Endothelial cell of umbilical vein (primary cell): ENCODE measurements around the gene PIK3R6. TPM values are rescaled to one million over a fixed set of nuclear protein-coding genes. Genes with fewer than 3 reads are reported as not detected.

ENCODE experiments used
- BruUV-seq: library from RNA; stranded (reverse); fragments of 400-500 nt; replicated peaks from 2 replicates; lab custom pipeline; 2021; lab: Mats Ljungman, UMichigan
- CTCF ChIA-PET: fragments of 300-600, 350-600 bp; sonication (Branson Sonifier 250); formaldehyde crosslinking; loops from one replicate; lab custom pipeline; 2021; ENCODE audit warnings: antibody characterized with exemption, inconsistent platforms; lab: Charles Lee
- POLR2A ChIA-PET: fragments of 300-600, 350-600 bp; sonication (Branson Sonifier 250); formaldehyde crosslinking; loops from one replicate; lab custom pipeline; 2021; ENCODE audit warnings: antibody characterized with exemption, inconsistent platforms; lab: Charles Lee
- DNase-seq: peaks from one replicate; pipeline ENCODE4 v3.0.0-alpha.2; 2011; ENCODE audit warnings: low read depth, low spot score
- FAIRE-seq: peaks from 2 replicates; lab custom pipeline; 2011; peaks lifted over from hg19 to GRCh38; lab: Jason Lieb, UNC
- H2AFZ ChIP-seq: 2 replicates; pipeline ENCODE4 v1.6.0; 2012; ENCODE audit warnings: low read depth, low read length, control low read depth, inconsistent platforms
- H3K27ac ChIP-seq: 2 replicates; pipeline ENCODE4 v1.5.1; 2011; ENCODE audit warnings: low read depth, mild to moderate bottlenecking, control low read depth, low read length, moderate library complexity; ENCODE audit not compliant: insufficient read depth
- H3K27me3 ChIP-seq, 2 experiments: 2 replicates each; pipeline versions ENCODE4 v1.6.0 to v1.6.1; 2011; ENCODE audit warnings: low read length in 2 of 2, mixed read lengths in 1 of 2; ENCODE audit not compliant: control insufficient read depth in 2 of 2, insufficient read depth in 2 of 2
- H3K36me3 ChIP-seq, 2 experiments: 2 replicates in 1 of 2; 3 replicates in 1 of 2; pipeline ENCODE4 v1.5.1; 2011; ENCODE audit warnings: low read length in 2 of 2, mild to moderate bottlenecking in 1 of 2, moderate library complexity in 1 of 2; ENCODE audit not compliant: control insufficient read depth in 2 of 2, insufficient read depth in 2 of 2; ENCODE audit errors: extremely low read depth in 1 of 2
- H3K4me1 ChIP-seq: 3 replicates; pipeline ENCODE4 v1.5.1; 2011; ENCODE audit warnings: mild to moderate bottlenecking, low read length; ENCODE audit not compliant: control insufficient read depth, insufficient read depth; ENCODE audit errors: extremely low read depth
- H3K4me2 ChIP-seq: 2 replicates; pipeline ENCODE4 v1.6.1; 2011; ENCODE audit warnings: low read length, control low read depth, mixed read lengths; ENCODE audit not compliant: insufficient read depth
- H3K4me3 ChIP-seq, 3 experiments: fragments of 200-600 bp in 1 of 3; sonication (generic), shearing (Covaris generic) in 1 of 3; replicated peaks in 1 of 3; 2 replicates each; pipeline ENCODE4 v1.5.1; 2011 to 2016; ENCODE audit warnings: control low read depth in 3 of 3, low read length in 3 of 3, mild to moderate bottlenecking in 2 of 3, inconsistent platforms in 1 of 3, low read depth in 1 of 3, moderate library complexity in 1 of 3; ENCODE audit not compliant: insufficient read depth in 1 of 3
- H3K79me2 ChIP-seq: 2 replicates; pipeline ENCODE4 v1.6.0; 2012; ENCODE audit warnings: low read length, inconsistent platforms; ENCODE audit not compliant: control insufficient read depth, insufficient read depth
- H3K9ac ChIP-seq: replicated peaks from 2 replicates; pipeline ENCODE3; 2011; ENCODE audit warnings: low read length, control low read depth; ENCODE audit not compliant: insufficient read depth; ENCODE audit errors: extremely low read depth
- H3K9me1 ChIP-seq: replicated peaks from 3 replicates; pipeline ENCODE4 v1.6.0; 2011; ENCODE audit warnings: mild to moderate bottlenecking, low read length; ENCODE audit not compliant: control insufficient read depth, insufficient read depth; ENCODE audit errors: extremely low read depth
- H3K9me3 ChIP-seq: replicated peaks from 2 replicates; pipeline ENCODE4 v1.5.1; 2012; ENCODE audit warnings: low read length, inconsistent platforms; ENCODE audit not compliant: control insufficient read depth, insufficient read depth
- H4K20me1 ChIP-seq: replicated peaks from 2 replicates; pipeline ENCODE3; 2011; ENCODE audit warnings: mild to moderate bottlenecking, low read length; ENCODE audit not compliant: control insufficient read depth, insufficient read depth; ENCODE audit errors: extremely low read depth
- EZH2 ChIP-seq: IDR thresholded peaks from 2 replicates; pipeline ENCODE4 v1.6.1; 2012; ENCODE audit warnings: borderline replicate concordance, low read depth, mild to moderate bottlenecking, moderate library complexity, low read length, inconsistent platforms; ENCODE audit not compliant: severe bottlenecking
- FOS ChIP-seq: IDR thresholded peaks from 2 replicates; pipeline ENCODE4 v1.6.1; 2011; ENCODE audit warnings: mild to moderate bottlenecking, low read length, moderate library complexity, borderline replicate concordance; ENCODE audit not compliant: insufficient read depth
- GATA2 ChIP-seq: IDR thresholded peaks from 2 replicates; pipeline ENCODE4 v1.7.0; 2011; ENCODE audit warnings: low read depth, mild to moderate bottlenecking, moderate library complexity, mixed read lengths, low read length; ENCODE audit not compliant: insufficient read length, insufficient read depth
- MAX ChIP-seq: IDR thresholded peaks from 2 replicates; pipeline ENCODE4 v1.6.1; 2011; ENCODE audit not compliant: insufficient read depth, insufficient read length
- MYC ChIP-seq: IDR thresholded peaks from one replicate; pipeline ENCODE4 v1.6.1; 2011; ENCODE audit warnings: mild to moderate bottlenecking, low read depth, low read length
- POLR2A ChIP-seq: IDR thresholded peaks from 2 replicates; pipeline ENCODE4 v1.6.1; 2012; ENCODE audit warnings: low read depth, mild to moderate bottlenecking, control low read depth, low read length
- POLR2AphosphoS5 ChIP-seq: IDR thresholded peaks from 2 replicates; pipeline ENCODE4 v1.6.1; 2012; ENCODE audit warnings: low read depth, mild to moderate bottlenecking, control low read depth, low read length, moderate library complexity; ENCODE audit not compliant: insufficient read depth
- dilution Hi-C: fragments of 300-500 bp; cut with MboI; formaldehyde crosslinking; loops from one replicate; pipeline ENCODE4 v1.15.0; 2019; ENCODE audit warnings: low sequenced_read_pairs; ENCODE audit not compliant: extremely low pct_ligation_motif_present
- intact Hi-C: fragments of 100-400 bp; cut with micrococcal nuclease; formaldehyde crosslinking; loops from one replicate; pipeline ENCODE4 v1.10.0; 2022
- polyA plus RNA-seq, 4 experiments: library from polyadenylated mRNA; depleted of rRNA in 3 of 4; stranded (reverse) in 3 of 4; unstranded in 1 of 4; fragments of >200 nt; gene quantifications; 2 replicates each; pipeline versions ENCODE4 v1.2.1 to v1.2.3, GENCODE V29; 2011 to 2012; ENCODE audit warnings: missing spikeins in 1 of 4
- total RNA-seq: library from RNA; stranded (reverse); gene quantifications from 2 replicates; pipeline ENCODE4 v1.2.3, GENCODE V29; 2021
- TF ChIP-seq, protein P1 (sequence below), 2 donors: IDR thresholded peaks; 1 replicate in 1 of 2; 2 replicates in 1 of 2; pipeline ENCODE4 v1.5.1; 2011; ENCODE audit warnings: low read length in 2 of 2, mild to moderate bottlenecking in 2 of 2, moderate library complexity in 2 of 2, control low read depth in 1 of 2, inconsistent platforms in 1 of 2, low read depth in 1 of 2; ENCODE audit not compliant: insufficient read depth in 1 of 2; ENCODE audit errors: extremely low read depth in 1 of 2

The PIK3R6 gene
- total and polyA plus RNA-seq, 2 donors (not counting 3 experiments of a cell fraction or from before 2014, with no cell fraction given): not detected

GRCh38 chr17:8835106-8835505, 32.4 kb downstream of the PIK3R6 start:
- dilution Hi-C loops: no loop called here
- CTCF ChIA-PET: no interaction called here

More at GRCh38 chr17:8835106-8835505, 32.4 kb downstream of the PIK3R6 start:
- H2AFZ ChIP-seq: no peak overlapping the region
- no peak overlapping the region for H3K27ac ChIP-seq
- no peaks in the 10 kb centered on the region for H3K27me3 ChIP-seq
- no peaks in the 10 kb centered on the region for H4K20me1 ChIP-seq
- intact Hi-C loops: no loop called here
- no peak for FAIRE-seq
- no peak for TF ChIP-seq MYC
- no peak for TF ChIP-seq MAX
- TF ChIP-seq, protein P1, sequence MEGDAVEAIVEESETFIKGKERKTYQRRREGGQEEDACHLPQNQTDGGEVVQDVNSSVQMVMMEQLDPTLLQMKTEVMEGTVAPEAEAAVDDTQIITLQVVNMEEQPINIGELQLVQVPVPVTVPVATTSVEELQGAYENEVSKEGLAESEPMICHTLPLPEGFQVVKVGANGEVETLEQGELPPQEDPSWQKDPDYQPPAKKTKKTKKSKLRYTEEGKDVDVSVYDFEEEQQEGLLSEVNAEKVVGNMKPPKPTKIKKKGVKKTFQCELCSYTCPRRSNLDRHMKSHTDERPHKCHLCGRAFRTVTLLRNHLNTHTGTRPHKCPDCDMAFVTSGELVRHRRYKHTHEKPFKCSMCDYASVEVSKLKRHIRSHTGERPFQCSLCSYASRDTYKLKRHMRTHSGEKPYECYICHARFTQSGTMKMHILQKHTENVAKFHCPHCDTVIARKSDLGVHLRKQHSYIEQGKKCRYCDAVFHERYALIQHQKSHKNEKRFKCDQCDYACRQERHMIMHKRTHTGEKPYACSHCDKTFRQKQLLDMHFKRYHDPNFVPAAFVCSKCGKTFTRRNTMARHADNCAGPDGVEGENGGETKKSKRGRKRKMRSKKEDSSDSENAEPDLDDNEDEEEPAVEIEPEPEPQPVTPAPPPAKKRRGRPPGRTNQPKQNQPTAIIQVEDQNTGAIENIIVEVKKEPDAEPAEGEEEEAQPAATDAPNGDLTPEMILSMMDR (IDR thresholded peaks at IDR 0.05; ENCODE audit: extremely low read depth in 1 of 2, insufficient read depth in 1 of 2, low read depth in 1 of 2, low read length in 2 of 2): no peak
- no peak for TF ChIP-seq POLR2AphosphoS5
- no peak for TF ChIP-seq POLR2A
- TF ChIP-seq EZH2: no peak
- TF ChIP-seq GATA2: no peak
- no peak for TF ChIP-seq FOS
- no peak overlapping the region for H3K9ac ChIP-seq
- no peaks in the 10 kb centered on the region for H3K4me1 ChIP-seq
- no peaks in the 10 kb centered on the region for H3K9me1 ChIP-seq
- DNase-seq: no peak
- POLR2A ChIA-PET: no interaction called here
- H3K4me3 ChIP-seq: no peak overlapping the region
- no peak overlapping the region for H3K4me2 ChIP-seq
- H3K9me3 ChIP-seq: no peaks in the 10 kb centered on the region
- no TSS peak for BruUV-seq
- H3K36me3 ChIP-seq: no peaks in the 10 kb centered on the region
- H3K79me2 ChIP-seq: no peaks in the 10 kb centered on the region
